Suprapubic skin (tissue), 3 donors: ENCODE data around the gene RALGAPA2.

ENCODE experiments used
- POLR2A ChIP-seq, 2 donors: fragments of 450-650 bp; IDR thresholded peaks; one replicate each; pipeline ENCODE4 v1.6.1; 2017; ENCODE audit warnings: antibody characterized with exemption in 2 of 2, mild to moderate bottlenecking in 2 of 2, moderate library complexity in 2 of 2
- TF ChIP-seq, protein P1 (sequence below), 2 donors: fragments of 200-600 bp in 1 of 2; fragments of 450-650 bp in 1 of 2; sonication (generic) in 1 of 2; IDR thresholded peaks; one replicate each; pipeline ENCODE4 v1.5.1; 2016 to 2019; ENCODE audit warnings: antibody characterized with exemption in 2 of 2, mild to moderate bottlenecking in 1 of 2, moderate library complexity in 1 of 2

DNA sequence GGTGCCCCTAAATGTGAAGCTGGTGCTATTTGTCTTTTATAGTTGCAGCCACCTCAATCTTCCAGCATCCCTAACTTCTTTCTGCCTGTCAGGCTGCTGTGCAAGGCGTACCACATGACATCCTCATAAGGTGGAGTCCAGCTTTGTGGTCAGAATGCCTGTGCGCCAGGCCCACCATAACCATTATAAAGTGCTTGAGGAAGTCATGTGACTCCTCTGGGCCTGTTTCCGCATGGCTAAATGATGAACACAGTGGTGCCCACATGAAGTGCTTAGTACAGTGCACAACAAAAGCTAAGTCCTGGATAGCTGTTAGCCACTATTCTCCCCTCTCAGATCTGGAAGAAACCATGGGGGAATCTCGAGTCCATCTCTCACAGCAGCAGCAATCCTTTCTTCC is 268.9 kb downstream of the RALGAPA2 start:
- TF ChIP-seq, protein P1, sequence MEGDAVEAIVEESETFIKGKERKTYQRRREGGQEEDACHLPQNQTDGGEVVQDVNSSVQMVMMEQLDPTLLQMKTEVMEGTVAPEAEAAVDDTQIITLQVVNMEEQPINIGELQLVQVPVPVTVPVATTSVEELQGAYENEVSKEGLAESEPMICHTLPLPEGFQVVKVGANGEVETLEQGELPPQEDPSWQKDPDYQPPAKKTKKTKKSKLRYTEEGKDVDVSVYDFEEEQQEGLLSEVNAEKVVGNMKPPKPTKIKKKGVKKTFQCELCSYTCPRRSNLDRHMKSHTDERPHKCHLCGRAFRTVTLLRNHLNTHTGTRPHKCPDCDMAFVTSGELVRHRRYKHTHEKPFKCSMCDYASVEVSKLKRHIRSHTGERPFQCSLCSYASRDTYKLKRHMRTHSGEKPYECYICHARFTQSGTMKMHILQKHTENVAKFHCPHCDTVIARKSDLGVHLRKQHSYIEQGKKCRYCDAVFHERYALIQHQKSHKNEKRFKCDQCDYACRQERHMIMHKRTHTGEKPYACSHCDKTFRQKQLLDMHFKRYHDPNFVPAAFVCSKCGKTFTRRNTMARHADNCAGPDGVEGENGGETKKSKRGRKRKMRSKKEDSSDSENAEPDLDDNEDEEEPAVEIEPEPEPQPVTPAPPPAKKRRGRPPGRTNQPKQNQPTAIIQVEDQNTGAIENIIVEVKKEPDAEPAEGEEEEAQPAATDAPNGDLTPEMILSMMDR (IDR thresholded peaks at IDR 0.05), result no peak
- TF ChIP-seq POLR2A (IDR thresholded peaks at IDR 0.05), result no peak
